HepG2 (cell line): ENCODE measurements around the gene GLE1. TPM values are rescaled to one million over a fixed set of nuclear protein-coding genes. Genes with fewer than 3 reads are reported as not detected.

Experiments used
- ATF1 ChIP-seq: IDR thresholded peaks from 2 replicates; pipeline ENCODE4 v1.6.1; 2016; ENCODE audit warnings: mild to moderate bottlenecking, control low read depth
- CEBPB ChIP-seq: IDR thresholded peaks from 2 replicates; pipeline ENCODE4 v1.6.1; 2011; ENCODE audit warnings: low read depth, low read length, improper control_type of control experiment, borderline replicate concordance
- CEBPG ChIP-seq: IDR thresholded peaks from 2 replicates; pipeline ENCODE4 v1.6.1; 2016
- CREB1 ChIP-seq, 2 experiments: fragments of 450-650 bp in 1 of 2; IDR thresholded peaks; 2 replicates each; pipeline ENCODE4 v1.6.1; 2016 to 2017; ENCODE audit warnings: control low read depth in 1 of 2, mild to moderate bottlenecking in 1 of 2, missing compliant biosample characterization in 1 of 2, missing genetic modification characterization in 1 of 2
- FOXJ3 ChIP-seq: sonication (generic); formaldehyde crosslinking; IDR thresholded peaks from 2 replicates; pipeline ENCODE4 v1.4.0; 2020; ENCODE audit warnings: missing genetic modification reagents, mild to moderate bottlenecking, borderline replicate concordance
- HNRNPK ChIP-seq: fragments of 200-400 bp; formaldehyde crosslinking; IDR thresholded peaks from 2 replicates; pipeline ENCODE4 v1.6.1; 2018; ENCODE audit warnings: low read length, low read depth, moderate library complexity, mild to moderate bottlenecking; ENCODE audit not compliant: poor library complexity, severe bottlenecking
- LCORL ChIP-seq, 2 experiments: fragments of 450-650 bp in 1 of 2; sonication (generic) in 1 of 2; formaldehyde crosslinking in 1 of 2; IDR thresholded peaks; 2 replicates each; pipeline versions ENCODE4 v1.5.0 to v1.6.1; 2017 to 2020; ENCODE audit warnings: antibody characterized with exemption in 1 of 2, missing genetic modification reagents in 1 of 2
- MED13 ChIP-seq: sonication (generic); formaldehyde crosslinking; IDR thresholded peaks from 2 replicates; pipeline ENCODE4 v1.5.0; 2020; ENCODE audit warnings: missing genetic modification reagents
- MIXL1 ChIP-seq: IDR thresholded peaks from 2 replicates; pipeline ENCODE4 v1.6.1; 2016
- NRL ChIP-seq: sonication (generic); formaldehyde crosslinking; IDR thresholded peaks from 2 replicates; pipeline ENCODE4 v1.5.0; 2020; ENCODE audit warnings: missing genetic modification reagents, mild to moderate bottlenecking, moderate library complexity, borderline replicate concordance
- ONECUT2 ChIP-seq: sonication (generic); formaldehyde crosslinking; IDR thresholded peaks from 2 replicates; pipeline ENCODE4 v1.4.0; 2020; ENCODE audit warnings: missing genetic modification reagents
- RBFOX2 ChIP-seq: fragments of 200-400 bp; formaldehyde crosslinking; IDR thresholded peaks from 2 replicates; pipeline ENCODE4 v1.6.1; 2017; ENCODE audit warnings: low read depth, mild to moderate bottlenecking, low read length
- RBM39 ChIP-seq: fragments of 200-400 bp; formaldehyde crosslinking; IDR thresholded peaks from one replicate; pipeline ENCODE4 v1.6.1; 2018; ENCODE audit warnings: antibody characterized with exemption, mild to moderate bottlenecking, low read depth, low read length; ENCODE audit not compliant: poor library complexity, severe bottlenecking
- REPIN1 ChIP-seq: sonication (generic); formaldehyde crosslinking; IDR thresholded peaks from 2 replicates; pipeline ENCODE4 v1.8.0; 2022; ENCODE audit warnings: missing genetic modification reagents, low read depth, mild to moderate bottlenecking, borderline replicate concordance
- SALL1 ChIP-seq: sonication (generic); formaldehyde crosslinking; IDR thresholded peaks from 2 replicates; pipeline ENCODE4 v1.8.0; 2022; ENCODE audit warnings: mild to moderate bottlenecking, missing genetic modification reagents
- SCMH1 ChIP-seq: sonication (generic); formaldehyde crosslinking; IDR thresholded peaks from 2 replicates; pipeline ENCODE4 v1.9.0; 2021; ENCODE audit warnings: missing genetic modification reagents, mild to moderate bottlenecking, borderline replicate concordance
- SIX4 ChIP-seq: sonication (generic); formaldehyde crosslinking; IDR thresholded peaks from 2 replicates; pipeline ENCODE4 v1.4.0; 2020; ENCODE audit warnings: missing genetic modification reagents
- SMAD3 ChIP-seq: sonication (generic); formaldehyde crosslinking; IDR thresholded peaks from 2 replicates; pipeline ENCODE4 v1.4.0; 2020; ENCODE audit warnings: missing genetic modification reagents
- THAP11 ChIP-seq: IDR thresholded peaks from 2 replicates; pipeline ENCODE4 v1.6.1; 2016; ENCODE audit warnings: missing biosample characterization, missing genetic modification reagents
- ZMYM3 ChIP-seq: sonication (generic); formaldehyde crosslinking; IDR thresholded peaks from 2 replicates; pipeline ENCODE4 v1.5.1; 2020; ENCODE audit warnings: mild to moderate bottlenecking, missing genetic modification reagents
- ZNF564 ChIP-seq: sonication (generic); formaldehyde crosslinking; IDR thresholded peaks from 2 replicates; pipeline ENCODE4 v1.8.1; 2023; ENCODE audit warnings: mild to moderate bottlenecking, missing genetic modification reagents
- ZNF607 ChIP-seq: sonication (generic); formaldehyde crosslinking; IDR thresholded peaks from 2 replicates; pipeline ENCODE4 v1.5.1; 2020; ENCODE audit warnings: missing genetic modification reagents, mild to moderate bottlenecking, borderline replicate concordance
- polyA plus RNA-seq, 8 experiments: library from polyadenylated mRNA; depleted of rRNA in 3 of 8; stranded (reverse) in 7 of 8; unstranded in 1 of 8; fragments of >200 nt; fragmentation: Illumina TruSeq in 4 of 8; extraction: Trizol in 4 of 8; gene quantifications; 2 replicates each; pipeline versions ENCODE4 v1.2.1 to v1.2.3, GENCODE V29; 2011 to 2016; ENCODE audit warnings: low read depth in 4 of 8, missing spikeins in 1 of 8, mixed read lengths in 1 of 8; ENCODE audit not compliant: insufficient read depth in 1 of 8
- total RNA-seq, 5 experiments: library from RNA; depleted of rRNA; stranded (reverse); fragments of >200 nt; fragmentation: Illumina TruSeq; extraction: Trizol; gene quantifications; 2 replicates each; pipeline ENCODE4 v1.2.3, GENCODE V29; 2016; ENCODE audit warnings: low read depth in 1 of 5
- TF ChIP-seq, protein P1 (sequence below): sonication (generic); formaldehyde crosslinking; IDR thresholded peaks from 2 replicates; pipeline ENCODE4 v1.5.0; 2020; ENCODE audit warnings: mild to moderate bottlenecking, missing genetic modification reagents, borderline replicate concordance
- TF ChIP-seq, protein P2 (sequence below): sonication (generic); formaldehyde crosslinking; IDR thresholded peaks from 2 replicates; pipeline ENCODE4 v1.8.0; 2022; ENCODE audit warnings: missing genetic modification reagents, mild to moderate bottlenecking, inconsistent platforms, borderline replicate concordance

Gene GLE1
- total and polyA plus RNA-seq, 2 of the 13 experiments (the other 11 are each of a cell fraction or from before 2014, with no cell fraction given), result 14.7 to 28.8 TPM

DNA sequence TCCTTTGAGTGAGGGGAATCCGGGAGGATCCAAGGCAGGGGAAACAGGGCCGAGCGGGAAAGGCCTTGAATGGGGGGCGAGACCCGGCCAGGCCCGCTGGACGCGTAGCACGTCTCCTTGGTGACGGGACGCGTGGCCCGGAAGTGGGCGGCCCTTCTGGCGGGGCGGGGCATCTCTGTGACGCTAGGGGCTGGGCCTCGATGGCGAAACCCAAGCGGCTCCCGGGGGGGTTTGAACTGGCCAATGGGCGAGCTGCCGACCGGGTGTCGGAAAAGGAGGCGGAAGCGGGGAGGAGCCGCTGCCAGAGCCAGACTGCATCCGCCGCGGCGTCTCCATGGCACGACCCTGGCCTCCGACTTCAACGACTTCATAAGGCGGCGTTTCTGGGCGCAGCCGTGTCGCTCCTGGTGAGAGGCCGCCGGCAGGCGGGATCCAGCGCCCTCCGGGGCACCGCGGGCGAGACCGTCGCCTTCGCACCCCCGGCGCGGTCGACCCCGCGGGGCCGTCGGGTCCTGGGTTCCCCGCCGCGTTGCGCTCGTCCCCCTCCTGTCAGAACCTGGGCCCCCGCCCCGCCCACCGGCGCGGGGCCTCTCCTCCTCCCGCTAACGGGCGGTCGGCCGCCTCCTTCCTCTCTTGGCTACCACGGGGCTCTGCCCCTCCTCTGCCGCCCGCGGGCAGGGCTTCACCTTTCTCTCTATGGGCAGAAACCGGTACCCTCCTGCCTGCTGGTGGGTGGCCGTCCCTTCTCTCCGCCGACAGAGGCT lies 48.5 kb upstream of the GLE1 start, which contains the start of gene ODF2 (continued):
- TF ChIP-seq, protein P1, sequence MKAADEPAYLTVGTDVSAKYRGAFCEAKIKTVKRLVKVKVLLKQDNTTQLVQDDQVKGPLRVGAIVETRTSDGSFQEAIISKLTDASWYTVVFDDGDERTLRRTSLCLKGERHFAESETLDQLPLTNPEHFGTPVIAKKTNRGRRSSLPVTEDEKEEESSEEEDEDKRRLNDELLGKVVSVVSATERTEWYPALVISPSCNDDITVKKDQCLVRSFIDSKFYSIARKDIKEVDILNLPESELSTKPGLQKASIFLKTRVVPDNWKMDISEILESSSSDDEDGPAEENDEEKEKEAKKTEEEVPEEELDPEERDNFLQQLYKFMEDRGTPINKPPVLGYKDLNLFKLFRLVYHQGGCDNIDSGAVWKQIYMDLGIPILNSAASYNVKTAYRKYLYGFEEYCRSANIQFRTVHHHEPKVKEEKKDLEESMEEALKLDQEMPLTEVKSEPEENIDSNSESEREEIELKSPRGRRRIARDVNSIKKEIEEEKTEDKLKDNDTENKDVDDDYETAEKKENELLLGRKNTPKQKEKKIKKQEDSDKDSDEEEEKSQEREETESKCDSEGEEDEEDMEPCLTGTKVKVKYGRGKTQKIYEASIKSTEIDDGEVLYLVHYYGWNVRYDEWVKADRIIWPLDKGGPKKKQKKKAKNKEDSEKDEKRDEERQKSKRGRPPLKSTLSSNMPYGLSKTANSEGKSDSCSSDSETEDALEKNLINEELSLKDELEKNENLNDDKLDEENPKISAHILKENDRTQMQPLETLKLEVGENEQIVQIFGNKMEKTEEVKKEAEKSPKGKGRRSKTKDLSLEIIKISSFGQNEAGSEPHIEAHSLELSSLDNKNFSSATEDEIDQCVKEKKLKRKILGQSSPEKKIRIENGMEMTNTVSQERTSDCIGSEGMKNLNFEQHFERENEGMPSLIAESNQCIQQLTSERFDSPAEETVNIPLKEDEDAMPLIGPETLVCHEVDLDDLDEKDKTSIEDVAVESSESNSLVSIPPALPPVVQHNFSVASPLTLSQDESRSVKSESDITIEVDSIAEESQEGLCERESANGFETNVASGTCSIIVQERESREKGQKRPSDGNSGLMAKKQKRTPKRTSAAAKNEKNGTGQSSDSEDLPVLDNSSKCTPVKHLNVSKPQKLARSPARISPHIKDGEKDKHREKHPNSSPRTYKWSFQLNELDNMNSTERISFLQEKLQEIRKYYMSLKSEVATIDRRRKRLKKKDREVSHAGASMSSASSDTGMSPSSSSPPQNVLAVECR (CRISPR knock-in tag), result peak; percentile 100
- 0 out of 2 replicates have a peak, but pooled peaks have one; percentile 32 for TF ChIP-seq SIX4 (CRISPR knock-in tag)
- TF ChIP-seq ZNF607 (CRISPR knock-in tag), result 0 out of 2 replicates have a peak, but pooled peaks have one; percentile 26
- TF ChIP-seq CEBPB, result peak; percentile 94
- TF ChIP-seq CEBPG, result peak; percentile 80
- TF ChIP-seq NRL (CRISPR knock-in tag), result 0 out of 2 replicates have a peak, but pooled peaks have one; percentile 26
- TF ChIP-seq HNRNPK, result peak; percentile 43
- TF ChIP-seq THAP11 (CRISPR knock-in tag), result peak; percentile 69
- TF ChIP-seq MED13 (CRISPR knock-in tag), result 0 out of 2 replicates have a peak, but pooled peaks have one; percentile 66
- TF ChIP-seq ZMYM3 (CRISPR knock-in tag), result no peak; the same call in 1 of the 2 replicates
- TF ChIP-seq RBFOX2, result peak; percentile 73
- TF ChIP-seq SALL1 (CRISPR knock-in tag), result peak; percentile 71
- TF ChIP-seq ATF1 (CRISPR knock-in tag), result peak; percentile 47; the same call in 1 of the 2 replicates
- no peak for TF ChIP-seq ONECUT2
- TF ChIP-seq SCMH1, result no peak
- TF ChIP-seq FOXJ3 (CRISPR knock-in tag), result peak; percentile 22; the same call in 1 of the 2 replicates
- TF ChIP-seq RBM39, result peak; percentile 18
- peak; percentile 87 for TF ChIP-seq CREB1 (IDR thresholded peaks at IDR 0.05)
- peak; percentile 86 for TF ChIP-seq CREB1 (CRISPR knock-in tag; IDR thresholded peaks at IDR 0.05)
- TF ChIP-seq ZNF564 (CRISPR knock-in tag), result no peak
- no peak for TF ChIP-seq LCORL (IDR thresholded peaks at IDR 0.05)
- TF ChIP-seq LCORL (CRISPR knock-in tag; IDR thresholded peaks at IDR 0.05), result peak; percentile 48
- TF ChIP-seq MIXL1 (CRISPR knock-in tag), result 0 out of 2 replicates have a peak, but pooled peaks have one; percentile 13
- TF ChIP-seq REPIN1 (CRISPR knock-in tag), result peak; percentile 38; the same call in 1 of the 2 replicates
- TF ChIP-seq, protein P2, sequence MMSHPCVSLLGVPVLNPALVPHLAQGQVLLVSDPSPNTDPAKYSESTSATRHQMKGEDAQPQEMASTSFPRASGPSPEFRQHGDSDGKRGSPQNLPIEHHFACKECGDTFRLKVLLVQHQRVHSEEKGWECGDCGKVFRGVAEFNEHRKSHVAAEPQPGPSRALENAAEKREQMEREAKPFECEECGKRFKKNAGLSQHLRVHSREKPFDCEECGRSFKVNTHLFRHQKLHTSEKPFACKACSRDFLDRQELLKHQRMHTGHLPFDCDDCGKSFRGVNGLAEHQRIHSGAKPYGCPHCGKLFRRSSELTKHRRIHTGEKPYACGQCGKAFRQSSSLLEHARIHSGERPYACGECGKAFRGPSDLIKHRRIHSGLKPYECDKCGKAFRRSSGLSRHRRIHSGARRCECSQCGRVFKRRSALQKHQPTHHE (CRISPR knock-in tag), result no peak
- TF ChIP-seq SMAD3 (CRISPR knock-in tag), result peak; percentile 66
